ENCODE results near the gene SPG7. TPM values are rescaled to one million over a fixed set of nuclear protein-coding genes. Genes with fewer than 3 reads are reported as not detected.

Gene SPG7
- total RNA-seq, 2 donors from 2014 or later: 214 to 333 TPM

DNA sequence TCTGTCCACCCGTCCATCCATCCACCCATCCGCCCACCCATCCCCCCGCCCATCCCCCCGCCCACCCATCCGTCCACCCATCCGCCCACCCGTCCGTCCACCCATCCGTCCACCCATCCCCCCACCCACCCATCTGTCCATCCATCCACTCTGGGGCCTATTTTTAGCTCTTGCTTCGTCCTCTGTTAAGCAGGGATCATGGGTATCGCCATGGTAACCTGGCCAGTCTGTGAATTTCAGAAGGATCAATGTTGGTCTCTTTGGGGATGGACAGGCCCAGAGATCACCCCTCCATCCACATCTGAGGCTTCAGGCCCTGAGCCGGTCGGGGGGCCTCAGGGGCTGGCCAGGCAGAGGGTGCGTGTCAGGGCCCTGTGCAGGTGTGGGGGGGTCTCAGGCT is 90.0 kb downstream of the SPG7 start:
- ATAC-seq (ENCODE audit: insufficient number of reproducible peaks, low FRiP score, low read depth) (no peak), DNase-seq (ENCODE audit: low spot score) (no peak)
- H3K36me3 ChIP-seq: no peaks in the 10 kb centered on the region
- H3K27ac ChIP-seq: no peak overlapping the region
- H3K4me3 ChIP-seq: no peak overlapping the region
- H3K27me3 ChIP-seq (replicated peaks; ENCODE audit: insufficient read depth): no peaks in the 10 kb centered on the region
- TF ChIP-seq CTCF (IDR thresholded peaks at IDR 0.05): no peak
- H3K4me1 ChIP-seq (ENCODE audit: control insufficient read depth in 1 of 2, low read depth in 2 of 2): peaks cover 4 to 13% of the 10 kb centered on the region in 2 donors
- H3K9me3 ChIP-seq: no peaks in the 10 kb centered on the region

DNA sequence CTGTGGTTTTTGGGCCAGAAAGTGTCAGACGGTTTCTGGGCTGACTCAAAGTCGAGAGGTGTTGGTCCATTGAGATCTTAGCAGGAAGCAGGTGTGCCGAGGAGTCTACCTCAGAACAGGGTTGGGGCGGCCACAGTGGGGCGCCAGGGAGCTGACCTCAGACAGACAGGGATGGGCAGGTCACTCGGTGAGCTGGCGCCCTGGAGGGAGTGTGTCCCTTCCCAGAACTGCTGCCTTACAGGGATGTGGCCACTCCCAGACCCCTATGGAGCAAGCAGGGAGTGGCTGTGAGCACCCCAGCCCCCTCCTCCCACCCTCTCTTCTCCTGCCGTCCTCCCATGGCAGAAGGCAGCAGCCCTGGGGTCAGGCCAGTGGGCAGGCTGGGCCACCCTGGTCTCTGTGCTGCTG is 91.3 kb downstream of the SPG7 start:
- no peaks in the 10 kb centered on the region for H3K9me3 ChIP-seq
- no peak overlapping the region for H3K4me3 ChIP-seq
- ATAC-seq (ENCODE audit: insufficient number of reproducible peaks, low FRiP score, low read depth) (no peak), DNase-seq (ENCODE audit: low spot score) (no peak)
- TF ChIP-seq CTCF (IDR thresholded peaks at IDR 0.05): no peak
- H3K27me3 ChIP-seq (replicated peaks; ENCODE audit: insufficient read depth): no peaks in the 10 kb centered on the region
- H3K36me3 ChIP-seq: no peaks in the 10 kb centered on the region
- H3K4me1 ChIP-seq (ENCODE audit: control insufficient read depth in 1 of 2, low read depth in 2 of 2): peaks cover 4 to 13% of the 10 kb centered on the region in 2 donors
- no peak overlapping the region for H3K27ac ChIP-seq

GRCh38 chr16:89599902-89600301 is 91.7 kb downstream of the SPG7 start:
- Histone ChIP-seq H3K27me3 (replicated peaks; ENCODE audit: insufficient read depth) (no peaks in the 10 kb centered on the region), H3K27ac (no peak overlapping the region), H3K36me3 (no peaks in the 10 kb centered on the region), H3K4me3 (no peak overlapping the region), H3K4me1 (ENCODE audit: control insufficient read depth in 1 of 2, low read depth in 2 of 2) (peaks cover 4 to 13% of the 10 kb centered on the region in 2 donors), H3K9me3 (no peaks in the 10 kb centered on the region)
- DNase-seq (ENCODE audit: low spot score) (no peak), ATAC-seq (ENCODE audit: insufficient number of reproducible peaks, low FRiP score, low read depth) (no peak)
- no peak for TF ChIP-seq CTCF (IDR thresholded peaks at IDR 0.05)

GRCh38 chr16:89600427-89600826 is 92.2 kb downstream of the SPG7 start:
- Histone ChIP-seq H3K4me3 (no peak overlapping the region), H3K9me3 (no peaks in the 10 kb centered on the region), H3K27me3 (replicated peaks; ENCODE audit: insufficient read depth) (no peaks in the 10 kb centered on the region), H3K36me3 (no peaks in the 10 kb centered on the region), H3K27ac (no peak overlapping the region), H3K4me1 (ENCODE audit: control insufficient read depth in 1 of 2, low read depth in 2 of 2) (peaks cover 4 to 13% of the 10 kb centered on the region in 2 donors)
- ATAC-seq (ENCODE audit: insufficient number of reproducible peaks, low FRiP score, low read depth): no peak
- no peak for DNase-seq (ENCODE audit: low spot score)
- TF ChIP-seq CTCF (IDR thresholded peaks at IDR 0.05): no peak

GRCh38 chr16:89600956-89601355 is 92.8 kb downstream of the SPG7 start:
- no peaks in the 10 kb centered on the region for H3K9me3 ChIP-seq

More at GRCh38 chr16:89600956-89601355, 92.8 kb downstream of the SPG7 start:
- no peaks in the 10 kb centered on the region for H3K36me3 ChIP-seq
- no peaks in the 10 kb centered on the region for H3K27me3 ChIP-seq (replicated peaks; ENCODE audit: insufficient read depth)
- no peak for TF ChIP-seq CTCF (IDR thresholded peaks at IDR 0.05)
- DNase-seq (ENCODE audit: low spot score) (no peak), ATAC-seq (ENCODE audit: insufficient number of reproducible peaks, low FRiP score, low read depth) (no peak)
- no peak overlapping the region for H3K27ac ChIP-seq
- H3K4me3 ChIP-seq: no peak overlapping the region
- peaks cover 4 to 13% of the 10 kb centered on the region in 2 donors for H3K4me1 ChIP-seq (ENCODE audit: control insufficient read depth in 1 of 2, low read depth in 2 of 2)
